T47D (cell line): ENCODE results near the gene TMEM123.

Source experiments
- DNase-seq, 2 experiments: peaks; one replicate each; pipeline versions ENCODE4 v3.0.0 to v3.0.0-alpha.2; 2011 to 2012; ENCODE audit warnings: low read depth in 1 of 2, low spot score in 1 of 2
- JUND ChIP-seq: IDR thresholded peaks from 2 replicates; pipeline ENCODE4 v1.6.1; 2012; ENCODE audit warnings: low read depth
- in situ Hi-C: cut with HindIII; loops from 2 replicates; pipeline ENCODE4 v1.10.0; 2016; ENCODE audit warnings: low sequenced_read_pairs, low pct_unique_long_range_greater_than_20kb

Gene TMEM123

GRCh38 chr11:102486584-102486983 lies 34.0 kb upstream of the TMEM123 start:
- no peak for DNase-seq
- no peak for TF ChIP-seq JUND
- in situ Hi-C loops = no loop called here

- TF ChIP-seq JUND = no peak
- in situ Hi-C loops = no loop called here
- no peak for DNase-seq
These were observed 32.6 kb upstream of the TMEM123 start for GRCh38 chr11:102485095-102485722.

GRCh38 chr11:102482433-102482832 lies 29.9 kb upstream of the TMEM123 start:
- in situ Hi-C loops = no loop called here
- no peak for TF ChIP-seq JUND

GRCh38 chr11:102479733-102480132 lies 27.2 kb upstream of the TMEM123 start:
- TF ChIP-seq JUND = no peak
- in situ Hi-C loops = no loop called here
- DNase-seq = no peak

More at GRCh38 chr11:102482433-102482832, 29.9 kb upstream of the TMEM123 start:
- DNase-seq = no peak

- no peak for DNase-seq
- in situ Hi-C loops = no loop called here
These were observed 26.2 kb upstream of the TMEM123 start for GRCh38 chr11:102478673-102479299.

GRCh38 chr11:102476812-102477211 lies 24.2 kb upstream of the TMEM123 start:
- peak; percentile 48 to 76 for DNase-seq
- in situ Hi-C loops = no loop called here
- no peak for TF ChIP-seq JUND

More at GRCh38 chr11:102478673-102479299, 26.2 kb upstream of the TMEM123 start:
- no peak for TF ChIP-seq JUND

GRCh38 chr11:102476069-102476468 lies 23.5 kb upstream of the TMEM123 start:
- no peak for TF ChIP-seq JUND
- DNase-seq = no peak
- in situ Hi-C loops = no loop called here

- TF ChIP-seq JUND = no peak
- no peak for DNase-seq
- in situ Hi-C loops = no loop called here
These were observed 21.0 kb upstream of the TMEM123 start for GRCh38 chr11:102473543-102473942.

GRCh38 chr11:102472127-102472526 lies 19.6 kb upstream of the TMEM123 start:
- TF ChIP-seq JUND = no peak
- no peak for DNase-seq
- in situ Hi-C loops = no loop called here

- in situ Hi-C loops = no loop called here
- no peak for TF ChIP-seq JUND
- no peak for DNase-seq
These were observed 18.9 kb upstream of the TMEM123 start for GRCh38 chr11:102471474-102471873.

- in situ Hi-C loops = no loop called here
- TF ChIP-seq JUND = no peak
- no peak for DNase-seq
These were observed 17.7 kb upstream of the TMEM123 start for GRCh38 chr11:102470251-102470650.

GRCh38 chr11:102469196-102469821 lies 16.7 kb upstream of the TMEM123 start:
- TF ChIP-seq JUND = no peak
- in situ Hi-C loops = no loop called here
- no peak for DNase-seq

- in situ Hi-C loops = no loop called here
- DNase-seq = no peak
- no peak for TF ChIP-seq JUND
These were observed 16.1 kb upstream of the TMEM123 start for GRCh38 chr11:102468616-102469195.
